DND-41 (cell line): ENCODE data around the gene PTHLH.

Source experiments
- EZH2 ChIP-seq: IDR thresholded peaks from 3 replicates; pipeline ENCODE4 v1.6.1; 2012; ENCODE audit warnings: borderline replicate concordance, low read depth, mild to moderate bottlenecking, moderate library complexity, low read length, inconsistent platforms; ENCODE audit not compliant: severe bottlenecking
- TF ChIP-seq, protein P1 (sequence below): IDR thresholded peaks from 2 replicates; pipeline ENCODE4 v1.5.1; 2012; ENCODE audit warnings: borderline replicate concordance, low read length, moderate library complexity, mild to moderate bottlenecking; ENCODE audit not compliant: poor library complexity, severe bottlenecking; ENCODE audit errors: extremely low read depth

- no peak for TF ChIP-seq EZH2
- TF ChIP-seq, protein P1, sequence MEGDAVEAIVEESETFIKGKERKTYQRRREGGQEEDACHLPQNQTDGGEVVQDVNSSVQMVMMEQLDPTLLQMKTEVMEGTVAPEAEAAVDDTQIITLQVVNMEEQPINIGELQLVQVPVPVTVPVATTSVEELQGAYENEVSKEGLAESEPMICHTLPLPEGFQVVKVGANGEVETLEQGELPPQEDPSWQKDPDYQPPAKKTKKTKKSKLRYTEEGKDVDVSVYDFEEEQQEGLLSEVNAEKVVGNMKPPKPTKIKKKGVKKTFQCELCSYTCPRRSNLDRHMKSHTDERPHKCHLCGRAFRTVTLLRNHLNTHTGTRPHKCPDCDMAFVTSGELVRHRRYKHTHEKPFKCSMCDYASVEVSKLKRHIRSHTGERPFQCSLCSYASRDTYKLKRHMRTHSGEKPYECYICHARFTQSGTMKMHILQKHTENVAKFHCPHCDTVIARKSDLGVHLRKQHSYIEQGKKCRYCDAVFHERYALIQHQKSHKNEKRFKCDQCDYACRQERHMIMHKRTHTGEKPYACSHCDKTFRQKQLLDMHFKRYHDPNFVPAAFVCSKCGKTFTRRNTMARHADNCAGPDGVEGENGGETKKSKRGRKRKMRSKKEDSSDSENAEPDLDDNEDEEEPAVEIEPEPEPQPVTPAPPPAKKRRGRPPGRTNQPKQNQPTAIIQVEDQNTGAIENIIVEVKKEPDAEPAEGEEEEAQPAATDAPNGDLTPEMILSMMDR, result no peak
Observed at GRCh38 chr12:27924350-27925135, 48.0 kb downstream of the PTHLH start.
